ENCODE results near the gene PCDHA3. TPM values are rescaled to one million over a fixed set of nuclear protein-coding genes. Genes with fewer than 3 reads are reported as not detected.
"Not testable (repeated sequence)": the region's sequence is repeated elsewhere in the genome, so short reads cannot be mapped to it uniquely, and the experiment has no call there.

Gene PCDHA3
- polyA plus RNA-seq, 3 donors = 0.22 to 0.65 (median 0.45) TPM

GRCh38 chr5:140849831-140850634 is 49.2 kb downstream of the PCDHA3 start:
- DNase-seq (ENCODE audit: low read depth in 3 of 3, low spot score in 2 of 3) = not testable (repeated sequence)

Other genes starting within 250 kb of the PCDHA3 start
- 10 to 100 TPM; 20.3 to 22.8 (median 21.9) TPM for gene SRA1, start 243.6 kb upstream of the PCDHA3 start, polyA plus RNA-seq (ENCODE audit: insufficient read length in 3 of 3)
- gene APBB3, start 236.5 kb upstream of the PCDHA3 start, polyA plus RNA-seq (ENCODE audit: insufficient read length in 3 of 3) = 10 to 100 TPM; 23.8 to 33.1 (median 30.5) TPM
- 10 to 100 TPM; 79.0 to 91.7 (median 79.8) TPM for gene SLC35A4, start 236.2 kb upstream of the PCDHA3 start, polyA plus RNA-seq (ENCODE audit: insufficient read length in 3 of 3)
- gene CD14, start 167.9 kb upstream of the PCDHA3 start, polyA plus RNA-seq (ENCODE audit: insufficient read length in 3 of 3) = 1 to 10 TPM; 5.6 to 7.6 (median 7.5) TPM
- 10 to 100 TPM; 15.4 to 16.9 (median 16.6) TPM for gene TMCO6, start 161.6 kb upstream of the PCDHA3 start, polyA plus RNA-seq (ENCODE audit: insufficient read length in 3 of 3)
- gene NDUFA2, start 153.4 kb upstream of the PCDHA3 start, polyA plus RNA-seq (ENCODE audit: insufficient read length in 3 of 3) = 10 to 100 TPM; 66.7 to 84.4 (median 75.4) TPM
- 100 to 1,000 TPM; 180 to 194 (median 192) TPM for gene IK, start 153.2 kb upstream of the PCDHA3 start, polyA plus RNA-seq (ENCODE audit: insufficient read length in 3 of 3)
- gene WDR55, start 136.2 kb upstream of the PCDHA3 start, polyA plus RNA-seq (ENCODE audit: insufficient read length in 3 of 3) = 10 to 100 TPM; 12.8 to 13.7 (median 13.2) TPM
- not detected for gene DND1, start 127.5 kb upstream of the PCDHA3 start, polyA plus RNA-seq (ENCODE audit: insufficient read length in 3 of 3)
- gene HARS1, start 109.7 kb upstream of the PCDHA3 start, polyA plus RNA-seq (ENCODE audit: insufficient read length in 3 of 3) = 10 to 100 TPM; 67.2 to 71.7 (median 71.1) TPM
- gene HARS2, start 109.6 kb upstream of the PCDHA3 start, polyA plus RNA-seq (ENCODE audit: insufficient read length in 3 of 3) = 10 to 100 TPM; 43.1 to 47.5 (median 45.4) TPM
- 100 to 1,000 TPM; 147 to 162 (median 157) TPM for gene ZMAT2, start 100.6 kb upstream of the PCDHA3 start, polyA plus RNA-seq (ENCODE audit: insufficient read length in 3 of 3)
- under 1 TPM in 2 of 3 donors, not detected in 1; 0.06 to 0.08 TPM for gene PCDHA1, start 14.9 kb upstream of the PCDHA3 start, polyA plus RNA-seq (ENCODE audit: insufficient read length in 3 of 3)
- under 1 TPM; 0.23 to 0.40 (median 0.35) TPM for gene PCDHA2, start 6.2 kb upstream of the PCDHA3 start, polyA plus RNA-seq (ENCODE audit: insufficient read length in 3 of 3)
- gene PCDHA4, start 6.0 kb downstream of the PCDHA3 start, polyA plus RNA-seq (ENCODE audit: insufficient read length in 3 of 3) = 1 to 10 TPM in 2 of 3 donors, under 1 TPM in 1; 0.86 to 1.3 (median 1.3) TPM
- gene PCDHA5, start 20.6 kb downstream of the PCDHA3 start, polyA plus RNA-seq (ENCODE audit: insufficient read length in 3 of 3) = under 1 TPM; 0.04 to 0.12 (median 0.08) TPM
- gene PCDHA6, start 26.9 kb downstream of the PCDHA3 start, polyA plus RNA-seq (ENCODE audit: insufficient read length in 3 of 3) = under 1 TPM; 0.33 to 0.47 (median 0.44) TPM
- under 1 TPM; 0.20 to 0.47 (median 0.22) TPM for gene PCDHA7, start 33.2 kb downstream of the PCDHA3 start, polyA plus RNA-seq (ENCODE audit: insufficient read length in 3 of 3)
- under 1 TPM in 2 of 3 donors, not detected in 1; 0.06 TPM for gene PCDHA8, start 40.1 kb downstream of the PCDHA3 start, polyA plus RNA-seq (ENCODE audit: insufficient read length in 3 of 3)
- under 1 TPM in 1 of 3 donors, not detected in 2; 0.03 TPM for gene PCDHA9, start 47.3 kb downstream of the PCDHA3 start, polyA plus RNA-seq (ENCODE audit: insufficient read length in 3 of 3)
- 1 to 10 TPM in 1 of 3 donors, under 1 TPM in 2; 0.51 to 2.1 (median 0.62) TPM for gene PCDHA10, start 54.8 kb downstream of the PCDHA3 start, polyA plus RNA-seq (ENCODE audit: insufficient read length in 3 of 3)
- under 1 TPM; 0.16 to 0.76 (median 0.19) TPM for gene PCDHA11, start 67.9 kb downstream of the PCDHA3 start, polyA plus RNA-seq (ENCODE audit: insufficient read length in 3 of 3)
- under 1 TPM; 0.06 to 0.14 (median 0.08) TPM for gene PCDHA12, start 74.3 kb downstream of the PCDHA3 start, polyA plus RNA-seq (ENCODE audit: insufficient read length in 3 of 3)
- gene PCDHA13, start 81.1 kb downstream of the PCDHA3 start, polyA plus RNA-seq (ENCODE audit: insufficient read length in 3 of 3) = under 1 TPM in 1 of 3 donors, not detected in 2; 0.08 TPM
- under 1 TPM; 0.04 to 0.10 (median 0.04) TPM for gene PCDHAC1, start 125.2 kb downstream of the PCDHA3 start, polyA plus RNA-seq (ENCODE audit: insufficient read length in 3 of 3)
- under 1 TPM; 0.36 to 0.65 (median 0.61) TPM for gene PCDHAC2, start 165.4 kb downstream of the PCDHA3 start, polyA plus RNA-seq (ENCODE audit: insufficient read length in 3 of 3)